Epithelial cell of proximal tubule (primary cell): ENCODE data around the gene NGFR. TPM values are rescaled to one million over a fixed set of nuclear protein-coding genes. Genes with fewer than 3 reads are reported as not detected.
"Not testable (repeated sequence)": the region's sequence is repeated elsewhere in the genome, so short reads cannot be mapped to it uniquely, and the experiment has no call there.

ENCODE experiments used
- DNase-seq: peaks from one replicate; pipeline ENCODE4 v3.0.0-alpha.2; 2011; ENCODE audit warnings: low read depth
- H3K4me3 ChIP-seq: 2 replicates; pipeline ENCODE4 v1.5.1; 2011; ENCODE audit warnings: low read depth, mild to moderate bottlenecking, low read length
- CTCF ChIP-seq: conservative IDR thresholded peaks from 2 replicates; pipeline ENCODE4 v1.5.1; 2012; ENCODE audit warnings: low read depth, mild to moderate bottlenecking, low read length
- total RNA-seq: library from RNA; depleted of rRNA; stranded (reverse); fragments of >200 nt; gene quantifications from 2 replicates; pipeline ENCODE4 v1.2.3, GENCODE V29; 2015

NGFR gene
- total RNA-seq, 1 donor from 2014 or later = not detected

- DNase-seq = no peak
- H3K4me3 ChIP-seq = no peak overlapping the region
Measured at GRCh38 chr17:49496867-49497147, 1.7 kb downstream of the NGFR start.

GRCh38 chr17:49497148-49498028, 2.3 kb downstream of the NGFR start:
- no peak for DNase-seq
- peak overlapping the region; percentile 11 for H3K4me3 ChIP-seq
- TF ChIP-seq CTCF = no peak

More at GRCh38 chr17:49496867-49497147, 1.7 kb downstream of the NGFR start:
- TF ChIP-seq CTCF = no peak

- no peak for DNase-seq
- TF ChIP-seq CTCF = peak; percentile 20
- no peak overlapping the region for H3K4me3 ChIP-seq
Measured at GRCh38 chr17:49498029-49498615, 3.0 kb downstream of the NGFR start.

GRCh38 chr17:49501496-49501895, 6.4 kb downstream of the NGFR start:
- H3K4me3 ChIP-seq = no peak overlapping the region
- no peak for DNase-seq
- TF ChIP-seq CTCF = no peak

GRCh38 chr17:49502254-49502653, 7.2 kb downstream of the NGFR start:
- no peak for TF ChIP-seq CTCF
- H3K4me3 ChIP-seq = no peak overlapping the region
- no peak for DNase-seq

- DNase-seq, H3K4me3 ChIP-seq: not testable (repeated sequence)
Measured at GRCh38 chr17:49502680-49503079, 7.6 kb downstream of the NGFR start.

- no peak overlapping the region for H3K4me3 ChIP-seq
- DNase-seq = no peak
- no peak for TF ChIP-seq CTCF
Measured at GRCh38 chr17:49504369-49504768, 9.3 kb downstream of the NGFR start.
